GM18498 (cell line): ENCODE measurements around the gene OR6C65.

ENCODE experiments used
- ATAC-seq: cut with Tn5 transposase; IDR thresholded peaks from one replicate; pipeline ENCODE4 v1.9.1; 2021; ENCODE audit warnings: mild to moderate bottlenecking, moderate library complexity; ENCODE audit not compliant: unreplicated experiment

OR6C65 gene

DNA sequence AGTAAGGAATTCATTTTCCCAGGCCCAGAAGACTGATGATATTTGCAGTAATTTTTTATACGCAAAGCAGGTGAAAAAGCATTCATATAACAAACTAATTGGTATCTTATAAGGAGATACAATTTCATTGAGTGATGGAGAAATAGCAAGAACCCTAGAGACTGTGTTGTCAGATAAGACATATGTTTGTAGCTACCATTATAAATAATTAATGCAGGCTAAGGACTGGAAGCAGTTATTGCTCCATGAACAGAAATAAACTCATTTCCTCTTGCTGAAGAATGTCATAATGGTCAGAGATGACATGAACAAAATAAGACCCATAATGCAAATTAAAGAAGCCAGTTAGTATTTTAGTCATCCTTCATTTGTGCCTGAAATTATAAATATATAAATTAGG, 45.0 kb downstream of the OR6C65 start:
- no peak for ATAC-seq

DNA sequence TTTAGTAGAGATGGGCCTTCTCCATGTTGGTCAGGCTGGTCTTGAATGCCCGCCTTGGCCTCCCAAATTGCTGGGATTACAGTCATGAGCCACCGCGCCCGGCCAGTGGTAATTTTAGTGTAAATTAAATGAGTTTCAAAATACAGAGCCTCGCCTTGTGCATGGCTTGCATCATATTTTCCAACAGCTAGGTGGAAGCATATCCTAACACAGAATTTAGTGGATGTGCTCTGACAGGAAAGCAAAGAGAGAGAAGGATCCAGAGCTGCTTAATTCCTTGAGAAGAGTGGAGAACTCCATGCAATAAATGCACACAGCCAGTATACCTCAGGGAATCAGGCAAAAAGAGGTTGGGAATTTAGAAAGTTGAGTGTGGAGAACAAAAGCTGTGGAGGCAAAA, 46.0 kb downstream of the OR6C65 start:
- ATAC-seq = no peak

DNA sequence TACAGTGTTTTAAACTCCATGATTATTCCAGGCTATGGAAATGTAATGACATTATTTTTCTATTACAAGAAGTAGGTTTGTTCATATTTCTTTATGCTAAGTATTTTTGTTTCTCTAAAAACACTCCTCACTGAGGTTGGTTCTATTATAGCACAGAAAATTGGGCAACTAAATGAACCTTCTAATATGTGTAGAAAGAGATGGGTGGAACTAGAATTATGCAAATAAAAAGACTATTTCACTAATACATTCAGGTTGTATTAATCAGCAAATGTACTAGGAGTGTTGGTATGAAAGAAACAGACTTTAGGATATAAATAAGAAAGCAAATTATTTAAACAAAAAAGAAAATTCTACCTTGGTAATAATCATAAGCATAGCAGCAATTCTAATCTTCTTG, 48.5 kb downstream of the OR6C65 start:
- ATAC-seq = no peak
